HL-60 (cell line): ENCODE results near the gene PHF13.

ENCODE experiments used
- CTCF ChIP-seq: IDR thresholded peaks from one replicate; pipeline ENCODE4 v1.5.1; 2011; ENCODE audit warnings: low read length, control low read depth, inconsistent platforms; ENCODE audit not compliant: insufficient read depth
- POLR2AphosphoS5 ChIP-seq: IDR thresholded peaks from 2 replicates; pipeline ENCODE4 v1.6.1; 2012; ENCODE audit warnings: low read depth
- SPI1 ChIP-seq: IDR thresholded peaks from 2 replicates; pipeline ENCODE4 v1.6.1; 2012; ENCODE audit warnings: low read depth, mild to moderate bottlenecking, borderline replicate concordance

GRCh38 chr1:6597777-6598131 lies 15.8 kb upstream of the PHF13 start:
- TF ChIP-seq POLR2AphosphoS5 (no peak), CTCF (no peak), SPI1 (no peak)
